ENCODE results near the gene FBXW8.

GRCh38 chr12:117076410-117077372 is 165.9 kb downstream of the FBXW8 start:
- TF ChIP-seq CTCF (IDR thresholded peaks at IDR 0.05; ENCODE audit: low read length): no peak
- TF ChIP-seq EZH2 (optimal IDR thresholded peaks at IDR 0.05; ENCODE audit: low read depth, low read length): no peak
- TF ChIP-seq EZH2phosphoT487 (IDR thresholded peaks at IDR 0.05; ENCODE audit: low read length): no peak

All from MM.1S (cell line).